ENCODE measurements around the gene UGT2A2. TPM values are rescaled to one million over a fixed set of nuclear protein-coding genes. Genes with fewer than 3 reads are reported as not detected.
"Not testable (repeated sequence)": the region's sequence is repeated elsewhere in the genome, so short reads cannot be mapped to it uniquely, and the experiment has no call there.

The UGT2A2 gene
- not detected for polyA plus RNA-seq (2013, experiment 1 of 2)
- not detected for polyA plus RNA-seq (2013, experiment 2 of 2)

DNA sequence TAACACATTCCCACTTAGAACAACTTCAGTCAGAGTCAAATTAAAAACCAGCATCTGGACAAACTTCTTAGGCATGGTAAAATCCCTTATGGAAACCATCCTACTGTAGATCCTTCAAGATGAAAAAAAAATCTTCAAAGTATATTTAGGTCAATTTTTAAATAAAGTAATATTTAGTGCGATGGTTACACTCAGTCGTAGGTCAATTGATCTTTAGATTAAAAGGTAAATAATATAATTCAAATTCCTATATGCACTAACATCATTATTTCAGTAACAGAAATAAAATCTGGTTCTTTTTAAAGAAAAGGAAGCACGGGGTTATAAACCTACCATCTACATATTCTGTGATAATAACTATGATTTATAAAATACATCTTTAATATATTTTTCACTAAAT lies at the start of gene UGT2A2:
UGT2A2 (minus strand) TSS at position 101 of the 400 bp plus-strand sequence; CDS start at position 99, 2 bp downstream.
- no peaks in the 10 kb centered on the region for H3K36me3 ChIP-seq (replicated peaks in 1 of 2; ENCODE audit: control insufficient read depth in 2 of 2, insufficient read depth in 2 of 2, low read length in 2 of 2)
- H3K4me2 ChIP-seq (ENCODE audit: insufficient read depth, low read length, poor library complexity, severe bottlenecking): no peak within 1 kb of the TSS
- no peak within 1 kb of the TSS for H3K9ac ChIP-seq (ENCODE audit: low read depth, low read length, poor library complexity)
- no peak within 1 kb of the TSS for H4K91ac ChIP-seq (ENCODE audit: low read depth, low read length, poor library complexity)
- H2BK5ac ChIP-seq (ENCODE audit: low read length): no peak within 1 kb of the TSS
- no peak within 1 kb of the TSS for H3K27ac ChIP-seq (replicated peaks; ENCODE audit: low read length)
- no peaks in the 10 kb centered on the region for H3K9me3 ChIP-seq (replicated peaks in 1 of 2; ENCODE audit: control insufficient read depth in 2 of 2, insufficient read depth in 1 of 2, low read depth in 1 of 2, low read length in 2 of 2)
- DNase-seq (ENCODE audit: low spot score): no peak
- no peak within 1 kb of the TSS for H3K23ac ChIP-seq (ENCODE audit: low read depth, low read length, poor library complexity)
- H3K79me1 ChIP-seq (ENCODE audit: low read depth, low read length): no peaks in the 10 kb centered on the region
- H4K8ac ChIP-seq (ENCODE audit: low read depth, low read length): no peak within 1 kb of the TSS
- no peaks in the 10 kb centered on the region for H3K27me3 ChIP-seq (ENCODE audit: control insufficient read depth in 3 of 3, insufficient read depth in 3 of 3, low read depth in 1 of 3, low read length in 3 of 3)
- no peak within 1 kb of the TSS for H2AFZ ChIP-seq (ENCODE audit: low read length)
- no peak within 1 kb of the TSS for H3K14ac ChIP-seq (ENCODE audit: low read length)
- no peaks in the 10 kb centered on the region for H3K4me1 ChIP-seq (ENCODE audit: control insufficient read depth in 2 of 2, insufficient read depth in 1 of 2, low read depth in 1 of 2, low read length in 2 of 2)
- no peak within 1 kb of the TSS for H3K4ac ChIP-seq (ENCODE audit: low read length)
- WGBS, 2 donors (ENCODE audit: extremely low coverage in 2 of 2, insufficient read length in 2 of 2, insufficient replicate concordance in 1 of 2): no CpG with 5 or more reads among the region's 3 CpGs
- no peak within 1 kb of the TSS for H3K18ac ChIP-seq (ENCODE audit: low read length)
- H2BK120ac ChIP-seq (ENCODE audit: low read depth, low read length): no peak within 1 kb of the TSS
- no peak within 1 kb of the TSS for H3K4me3 ChIP-seq (ENCODE audit: low read length in 2 of 2)
- no peak within 1 kb of the TSS for H2BK12ac ChIP-seq (ENCODE audit: low read length)
- H2AK5ac ChIP-seq (ENCODE audit: low read depth, low read length): no peak within 1 kb of the TSS
- H2BK15ac ChIP-seq (ENCODE audit: low read length): no peak within 1 kb of the TSS

GRCh38 chr4:69684804-69685203 lies 45.4 kb upstream of the UGT2A2 start:
- no CpG with 5 or more reads among the region's 4 CpGs for WGBS, 2 donors (ENCODE audit: extremely low coverage in 2 of 2, insufficient read length in 2 of 2, insufficient replicate concordance in 1 of 2)
- no peak for DNase-seq (ENCODE audit: low spot score)
- Histone ChIP-seq H3K23ac (ENCODE audit: low read depth, low read length, poor library complexity) (no peak overlapping the region), H3K79me1 (ENCODE audit: low read depth, low read length) (no peaks in the 10 kb centered on the region), H2BK5ac (ENCODE audit: low read length) (no peak overlapping the region), H3K14ac (ENCODE audit: low read length) (no peak overlapping the region), H3K18ac (ENCODE audit: low read length) (no peak overlapping the region), H3K4me1 (ENCODE audit: control insufficient read depth in 2 of 2, insufficient read depth in 1 of 2, low read depth in 1 of 2, low read length in 2 of 2) (no peaks in the 10 kb centered on the region), H3K4ac (ENCODE audit: low read length) (no peak overlapping the region), H2BK15ac (ENCODE audit: low read length) (no peak overlapping the region), H4K8ac (ENCODE audit: low read depth, low read length) (no peak overlapping the region), H2AK5ac (ENCODE audit: low read depth, low read length) (no peak overlapping the region), H3K4me3 (ENCODE audit: low read length in 2 of 2) (no peak overlapping the region), H4K91ac (ENCODE audit: low read depth, low read length, poor library complexity) (no peak overlapping the region), H3K4me2 (ENCODE audit: insufficient read depth, low read length, poor library complexity, severe bottlenecking) (no peak overlapping the region), H3K36me3 (replicated peaks in 1 of 2; ENCODE audit: control insufficient read depth in 2 of 2, insufficient read depth in 2 of 2, low read length in 2 of 2) (no peaks in the 10 kb centered on the region), H3K9ac (ENCODE audit: low read depth, low read length, poor library complexity) (no peak overlapping the region), H3K27ac (replicated peaks; ENCODE audit: low read length) (no peak overlapping the region), H2BK120ac (ENCODE audit: low read depth, low read length) (no peak overlapping the region), H2AFZ (ENCODE audit: low read length) (no peak overlapping the region), H3K9me3 (replicated peaks in 1 of 2; ENCODE audit: control insufficient read depth in 2 of 2, insufficient read depth in 1 of 2, low read depth in 1 of 2, low read length in 2 of 2) (no peaks in the 10 kb centered on the region), H2BK12ac (ENCODE audit: low read length) (no peak overlapping the region), H3K27me3 (ENCODE audit: control insufficient read depth in 3 of 3, insufficient read depth in 3 of 3, low read depth in 1 of 3, low read length in 3 of 3) (no peaks in the 10 kb centered on the region)

- no peaks in the 10 kb centered on the region for H3K27me3 ChIP-seq (ENCODE audit: control insufficient read depth in 3 of 3, insufficient read depth in 3 of 3, low read depth in 1 of 3, low read length in 3 of 3)
- no peak overlapping the region for H4K91ac ChIP-seq (ENCODE audit: low read depth, low read length, poor library complexity)
- H2BK5ac ChIP-seq (ENCODE audit: low read length): no peak overlapping the region
- no peak overlapping the region for H3K14ac ChIP-seq (ENCODE audit: low read length)
- no peaks in the 10 kb centered on the region for H3K4me1 ChIP-seq (ENCODE audit: control insufficient read depth in 2 of 2, insufficient read depth in 1 of 2, low read depth in 1 of 2, low read length in 2 of 2)
- no peak overlapping the region for H3K4ac ChIP-seq (ENCODE audit: low read length)
- no peaks in the 10 kb centered on the region for H3K9me3 ChIP-seq (replicated peaks in 1 of 2; ENCODE audit: control insufficient read depth in 2 of 2, insufficient read depth in 1 of 2, low read depth in 1 of 2, low read length in 2 of 2)
- no peak overlapping the region for H2BK120ac ChIP-seq (ENCODE audit: low read depth, low read length)
- H4K8ac ChIP-seq (ENCODE audit: low read depth, low read length): no peak overlapping the region
- no peak overlapping the region for H3K23ac ChIP-seq (ENCODE audit: low read depth, low read length, poor library complexity)
- H2BK12ac ChIP-seq (ENCODE audit: low read length): no peak overlapping the region
- H3K79me1 ChIP-seq (ENCODE audit: low read depth, low read length): no peaks in the 10 kb centered on the region
- H3K9ac ChIP-seq (ENCODE audit: low read depth, low read length, poor library complexity): no peak overlapping the region
- H2BK15ac ChIP-seq (ENCODE audit: low read length): no peak overlapping the region
- no peaks in the 10 kb centered on the region for H3K36me3 ChIP-seq (replicated peaks in 1 of 2; ENCODE audit: control insufficient read depth in 2 of 2, insufficient read depth in 2 of 2, low read length in 2 of 2)
- H2AFZ ChIP-seq (ENCODE audit: low read length): no peak overlapping the region
- no peak overlapping the region for H3K27ac ChIP-seq (replicated peaks; ENCODE audit: low read length)
- no peak for DNase-seq (ENCODE audit: low spot score)
- no peak overlapping the region for H3K4me2 ChIP-seq (ENCODE audit: insufficient read depth, low read length, poor library complexity, severe bottlenecking)
- no peak overlapping the region for H3K4me3 ChIP-seq (ENCODE audit: low read length in 2 of 2)
- no peak overlapping the region for H3K18ac ChIP-seq (ENCODE audit: low read length)
- H2AK5ac ChIP-seq (ENCODE audit: low read depth, low read length): no peak overlapping the region
These were observed 29.2 kb upstream of the UGT2A2 start for GRCh38 chr4:69668680-69669079.

- H3K27ac ChIP-seq (replicated peaks; ENCODE audit: low read length); H3K27me3 ChIP-seq (ENCODE audit: control insufficient read depth in 3 of 3, insufficient read depth in 3 of 3, low read depth in 1 of 3, low read length in 3 of 3); H3K36me3 ChIP-seq (replicated peaks in 1 of 2; ENCODE audit: control insufficient read depth in 2 of 2, insufficient read depth in 2 of 2, low read length in 2 of 2); H3K79me1 ChIP-seq (ENCODE audit: low read depth, low read length); H4K8ac ChIP-seq (ENCODE audit: low read depth, low read length); H3K18ac ChIP-seq (ENCODE audit: low read length); H3K4me2 ChIP-seq (ENCODE audit: insufficient read depth, low read length, poor library complexity, severe bottlenecking); DNase-seq (ENCODE audit: low spot score); H2BK120ac ChIP-seq (ENCODE audit: low read depth, low read length); H3K23ac ChIP-seq (ENCODE audit: low read depth, low read length, poor library complexity); H2AFZ ChIP-seq (ENCODE audit: low read length); H3K4me3 ChIP-seq (ENCODE audit: low read length in 2 of 2); H4K91ac ChIP-seq (ENCODE audit: low read depth, low read length, poor library complexity); H2BK15ac ChIP-seq (ENCODE audit: low read length); H2BK5ac ChIP-seq (ENCODE audit: low read length); H3K4ac ChIP-seq (ENCODE audit: low read length); H3K4me1 ChIP-seq (ENCODE audit: control insufficient read depth in 2 of 2, insufficient read depth in 1 of 2, low read depth in 1 of 2, low read length in 2 of 2); H3K9ac ChIP-seq (ENCODE audit: low read depth, low read length, poor library complexity); H3K9me3 ChIP-seq (replicated peaks in 1 of 2; ENCODE audit: control insufficient read depth in 2 of 2, insufficient read depth in 1 of 2, low read depth in 1 of 2, low read length in 2 of 2); H2BK12ac ChIP-seq (ENCODE audit: low read length); H3K14ac ChIP-seq (ENCODE audit: low read length); H2AK5ac ChIP-seq (ENCODE audit: low read depth, low read length): not testable (repeated sequence)
- WGBS, 2 donors (ENCODE audit: extremely low coverage in 2 of 2, insufficient read length in 2 of 2, insufficient replicate concordance in 1 of 2): no CpG with 5 or more reads among the region's 22 CpGs
These were observed 24.6 kb upstream of the UGT2A2 start for GRCh38 chr4:69664009-69664408.
